HG03139 (cell line): Measurements from ENCODE around the gene AREL1.

Source experiments
- ATAC-seq: cut with Tn5 transposase; IDR thresholded peaks from one replicate; pipeline ENCODE4 v1.9.1; 2021; ENCODE audit not compliant: unreplicated experiment

The AREL1 gene

DNA sequence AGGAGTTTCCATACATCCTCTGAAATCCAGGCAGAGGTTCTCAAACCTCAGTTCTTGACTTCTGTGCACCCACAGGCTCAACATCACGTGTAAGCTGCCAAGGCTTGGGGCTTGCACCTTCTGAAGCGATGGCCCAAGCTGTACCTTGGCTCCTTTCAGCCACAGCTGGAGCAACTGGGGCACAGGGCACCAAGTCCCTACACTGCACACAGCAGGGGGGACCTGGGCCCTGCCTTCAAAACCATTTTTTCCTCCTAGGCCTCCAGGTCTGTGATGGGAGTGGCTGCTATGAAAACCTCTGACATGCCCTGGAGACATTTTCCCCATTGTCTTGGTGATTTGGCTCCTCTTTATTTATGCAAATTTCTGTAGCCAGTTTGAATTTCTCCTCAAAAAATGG, 10.6 kb downstream of the AREL1 start:
- ATAC-seq, result no peak

DNA sequence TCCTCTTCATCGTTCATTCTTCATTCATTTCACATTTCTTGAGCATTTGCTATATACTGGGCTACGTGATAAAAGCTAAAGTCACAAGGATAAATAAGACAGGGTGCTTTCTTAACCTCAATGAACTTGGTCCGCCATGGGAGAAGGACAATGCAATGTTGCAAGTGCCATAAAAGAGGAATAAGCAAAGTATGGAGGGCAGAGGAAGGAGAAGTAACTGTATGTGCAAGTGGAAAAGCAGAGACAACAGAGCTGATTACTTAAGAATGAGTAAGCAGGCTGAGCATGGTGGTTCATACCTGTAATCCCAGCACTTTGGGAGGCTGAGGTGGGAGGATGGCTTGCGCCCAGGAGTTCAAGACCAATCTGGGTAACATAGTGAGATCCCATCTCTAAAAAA, 14.4 kb downstream of the AREL1 start:
- ATAC-seq, result no peak

DNA sequence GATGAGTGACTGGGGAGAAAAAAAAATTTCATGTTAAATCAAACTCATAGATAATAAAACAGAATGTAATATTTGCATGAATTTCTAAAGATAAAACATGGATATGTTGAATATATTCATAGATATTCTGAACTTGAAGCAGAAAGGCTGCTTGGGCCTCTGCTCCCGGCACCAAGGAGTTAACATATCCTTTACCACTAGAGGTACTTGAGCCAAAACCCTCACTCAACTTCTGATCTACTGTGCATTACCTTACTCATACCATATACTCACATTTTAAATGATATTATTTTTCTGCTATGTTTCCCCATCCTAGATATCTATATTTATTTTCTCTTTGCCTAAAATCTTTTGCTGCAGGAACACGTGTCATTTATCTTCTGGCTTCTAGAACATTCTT, 14.9 kb downstream of the AREL1 start:
- ATAC-seq, result no peak

DNA sequence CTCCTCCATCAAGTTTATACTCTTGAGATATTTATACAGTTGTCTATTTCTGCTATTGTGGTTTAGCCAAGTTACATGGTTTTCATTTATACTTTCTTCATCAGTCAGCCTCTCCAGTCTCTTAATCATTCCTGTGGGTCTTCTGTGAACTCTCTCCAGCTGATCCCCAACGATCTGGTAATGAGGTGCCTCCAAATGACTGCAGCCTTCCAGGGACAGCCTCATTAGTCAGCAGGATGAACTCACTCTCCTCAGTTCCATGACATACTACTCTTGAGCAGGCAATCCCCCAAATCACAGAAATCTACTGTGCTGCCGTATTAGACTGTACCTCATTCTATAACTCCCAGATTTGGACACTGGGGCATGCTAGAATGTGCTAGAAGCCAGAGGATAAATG, 15.3 kb downstream of the AREL1 start:
- ATAC-seq, result no peak

DNA sequence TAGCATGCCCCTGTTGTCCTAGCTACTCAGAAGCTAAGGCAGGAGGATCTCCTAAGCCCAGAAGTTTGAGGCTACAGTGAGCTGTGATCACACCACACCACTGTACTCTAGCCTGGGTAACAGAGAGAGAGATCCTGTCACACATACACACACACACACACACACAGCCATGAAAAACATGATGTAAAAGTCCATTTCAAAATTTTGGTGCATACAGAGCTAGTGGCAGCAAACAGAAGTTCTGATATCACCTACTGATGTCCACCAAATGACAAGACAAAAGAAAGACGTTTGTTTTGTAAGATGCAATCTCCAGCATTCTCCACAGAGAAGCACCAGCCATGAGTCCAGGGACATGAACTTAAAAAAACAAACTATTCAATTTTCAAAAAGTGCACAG, 15.9 kb downstream of the AREL1 start:
- ATAC-seq, result no peak

DNA sequence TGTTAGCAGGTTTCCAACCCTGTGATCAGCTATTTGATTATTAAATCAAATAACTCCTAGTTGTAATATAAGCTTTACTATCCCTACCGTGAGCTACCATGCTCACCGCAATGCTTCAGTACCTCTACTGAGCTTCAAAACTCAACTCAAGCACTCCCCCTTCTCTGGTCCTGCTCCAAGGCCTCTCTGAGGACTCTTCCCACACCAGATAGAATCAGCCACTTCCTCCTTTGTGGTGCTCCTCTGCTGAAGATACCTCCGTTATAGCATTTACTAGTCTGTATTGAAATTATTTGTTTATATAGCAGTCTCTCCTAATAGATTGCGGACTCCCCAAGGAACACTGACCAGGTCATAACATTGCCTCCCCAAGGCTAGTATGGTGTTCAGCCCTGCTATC, 17.5 kb downstream of the AREL1 start:
- no peak for ATAC-seq

DNA sequence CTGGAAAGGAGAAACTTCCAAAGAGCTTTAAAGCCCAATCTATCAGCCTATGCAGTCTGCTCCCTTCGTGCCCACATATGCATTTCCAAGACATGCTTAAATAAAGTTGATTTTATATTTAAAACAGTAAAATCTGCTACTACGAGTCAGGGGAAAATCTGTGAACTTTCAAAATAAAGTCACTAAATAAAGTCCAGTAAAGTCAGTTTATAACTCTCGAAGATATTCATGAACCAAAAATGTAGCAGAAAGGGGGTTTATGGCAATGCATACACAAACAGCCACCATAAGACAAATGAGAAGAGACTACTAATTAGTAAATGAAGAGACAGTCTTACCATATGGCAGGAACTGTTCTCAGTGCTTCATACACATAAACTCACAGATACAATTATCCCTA, 19.7 kb downstream of the AREL1 start:
- ATAC-seq, result no peak

DNA sequence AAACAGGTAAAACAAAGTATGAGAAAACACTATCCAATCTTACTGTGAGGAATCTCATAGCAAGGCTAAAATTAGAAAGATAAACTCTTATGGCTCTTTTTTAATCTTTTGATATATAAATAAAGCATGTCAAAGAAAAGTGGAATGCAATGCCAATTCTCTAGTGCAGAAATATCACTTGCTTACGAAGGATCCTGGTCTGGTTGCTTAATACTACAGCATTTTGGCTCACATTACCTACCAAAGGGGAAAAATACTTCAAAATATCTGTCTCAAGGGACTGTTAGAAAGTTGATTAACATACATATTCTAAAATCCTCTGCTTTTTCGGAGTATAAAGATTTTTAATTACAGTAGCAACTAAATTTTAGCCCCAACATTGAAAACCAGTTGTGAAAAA, 21.4 kb downstream of the AREL1 start:
- no peak for ATAC-seq

DNA sequence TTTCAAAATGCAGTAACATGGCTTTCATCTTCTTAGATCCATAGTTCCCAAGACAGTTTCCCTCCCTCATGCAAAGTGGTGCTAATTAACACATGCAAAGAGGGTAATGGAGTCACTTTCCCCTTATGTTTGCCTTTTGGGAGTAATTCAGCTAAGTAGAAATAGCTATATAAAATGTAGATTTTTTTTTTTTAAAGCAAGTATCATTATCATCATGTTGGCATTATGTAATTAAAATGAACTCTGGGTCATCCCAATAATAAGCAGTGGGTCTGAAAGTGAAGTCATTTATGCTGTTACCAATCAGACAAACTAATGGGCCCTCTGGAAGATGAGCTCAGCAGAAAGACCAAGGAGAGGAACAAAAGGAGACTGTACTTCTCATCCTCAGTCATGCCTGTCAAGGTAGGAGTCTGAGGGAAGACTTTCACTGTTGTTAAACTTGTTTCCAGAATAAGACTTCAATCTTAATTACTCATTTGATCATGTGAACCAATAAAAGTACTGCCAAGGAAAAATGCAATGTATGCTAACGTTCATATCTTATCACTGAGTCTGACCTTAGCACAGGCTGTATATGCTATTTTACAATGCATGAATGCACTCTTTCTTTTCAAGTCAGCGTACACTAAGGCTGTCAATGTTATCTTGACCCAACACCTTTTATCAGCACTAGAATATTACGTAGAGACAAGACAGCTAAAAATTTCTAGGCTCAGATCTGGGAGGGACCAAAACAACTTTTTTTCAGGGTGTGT, 26.8 kb downstream of the AREL1 start:
- no peak for ATAC-seq

DNA sequence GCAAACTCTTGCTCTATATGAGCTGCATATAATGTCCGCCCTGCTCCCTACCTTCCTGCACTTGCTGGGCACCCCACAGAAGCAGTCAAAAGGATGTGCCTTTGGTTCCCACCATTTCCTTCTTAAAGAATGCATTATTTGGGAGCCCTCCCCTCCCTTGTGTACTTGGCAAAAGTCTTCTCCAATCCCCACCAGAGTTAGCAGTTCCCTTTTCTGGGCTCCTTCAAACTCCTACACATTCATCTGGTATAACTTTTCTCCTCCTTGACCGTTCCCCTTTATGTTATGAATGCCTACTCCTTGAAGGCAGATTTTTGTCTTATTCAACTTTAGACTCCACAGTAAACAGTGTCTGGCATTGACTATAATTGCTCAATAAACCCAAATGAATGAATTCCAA, 27.8 kb downstream of the AREL1 start:
- no peak for ATAC-seq

DNA sequence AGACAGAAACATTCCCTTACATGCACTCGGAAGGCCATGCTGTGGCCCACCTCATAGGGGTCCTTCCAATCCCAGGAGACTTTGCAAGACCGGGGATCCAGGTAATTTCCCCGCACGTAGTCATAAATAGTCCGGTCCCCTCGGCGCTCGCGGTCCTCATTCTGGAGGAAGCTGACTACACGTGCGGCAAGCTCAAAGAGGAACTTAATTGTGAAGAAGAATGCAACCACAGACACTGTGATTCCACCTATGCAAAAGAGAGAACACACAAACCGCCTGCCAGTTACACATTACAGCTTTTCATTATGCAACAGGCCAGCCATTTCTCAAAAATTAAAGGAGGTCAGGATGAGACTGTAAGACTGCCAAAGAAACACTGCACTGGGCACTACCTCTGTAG, 28.4 kb downstream of the AREL1 start:
- ATAC-seq, result no peak

DNA sequence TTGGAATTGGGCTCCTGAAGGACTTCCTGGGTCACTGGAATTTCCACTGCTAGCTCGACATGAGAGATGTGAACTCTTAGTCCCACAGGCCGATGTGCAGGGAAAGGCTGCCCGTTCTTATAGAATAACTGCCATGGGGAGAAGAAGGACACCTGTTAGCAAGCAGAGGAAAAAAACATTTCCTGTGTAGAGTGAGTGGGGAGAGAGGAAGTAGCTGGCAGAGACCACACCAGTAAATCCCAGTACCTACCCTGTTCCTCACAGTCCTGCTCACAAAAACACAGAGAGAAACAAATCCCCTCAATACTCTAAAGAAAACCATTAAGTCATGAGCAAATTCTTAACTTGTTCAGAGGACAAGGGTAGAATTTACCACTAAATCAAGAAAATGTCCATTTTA, 29.5 kb downstream of the AREL1 start:
- ATAC-seq, result no peak

DNA sequence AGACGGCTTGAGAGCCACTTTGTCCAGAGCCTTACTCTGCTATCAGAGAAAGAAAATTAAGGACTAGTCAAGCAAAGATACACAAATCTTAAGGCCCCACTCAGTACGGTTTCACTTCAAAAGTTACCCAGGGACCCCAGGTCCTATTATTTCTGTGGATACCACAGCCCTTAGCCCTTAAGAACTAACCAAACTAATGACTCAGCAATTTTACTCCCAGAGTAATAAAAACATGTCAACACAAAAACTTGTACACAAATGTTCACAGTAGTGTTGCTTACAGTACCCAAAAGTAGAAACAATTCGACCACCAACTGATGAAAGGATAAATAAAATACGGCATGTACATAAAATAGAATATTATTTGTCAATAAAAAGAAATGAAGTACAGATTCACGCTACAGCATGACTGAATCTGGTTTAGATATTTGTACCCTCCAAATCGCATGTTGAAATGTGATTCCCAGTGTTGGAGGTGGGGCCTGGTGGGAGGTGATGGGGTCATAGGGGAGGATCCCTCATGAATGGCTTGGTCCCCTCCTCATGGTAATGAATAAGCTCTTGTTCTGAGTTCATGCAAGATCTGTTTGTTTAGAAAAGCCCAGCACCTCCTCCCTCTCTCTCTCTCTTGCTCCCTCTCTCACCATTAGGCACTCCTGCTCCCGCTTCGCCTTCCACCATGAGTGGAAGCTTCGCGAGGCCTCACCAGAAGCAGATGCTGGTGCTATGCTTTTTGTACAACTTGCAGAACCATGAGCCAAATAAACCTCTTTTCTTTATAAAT, 30.5 kb downstream of the AREL1 start:
- no peak for ATAC-seq

DNA sequence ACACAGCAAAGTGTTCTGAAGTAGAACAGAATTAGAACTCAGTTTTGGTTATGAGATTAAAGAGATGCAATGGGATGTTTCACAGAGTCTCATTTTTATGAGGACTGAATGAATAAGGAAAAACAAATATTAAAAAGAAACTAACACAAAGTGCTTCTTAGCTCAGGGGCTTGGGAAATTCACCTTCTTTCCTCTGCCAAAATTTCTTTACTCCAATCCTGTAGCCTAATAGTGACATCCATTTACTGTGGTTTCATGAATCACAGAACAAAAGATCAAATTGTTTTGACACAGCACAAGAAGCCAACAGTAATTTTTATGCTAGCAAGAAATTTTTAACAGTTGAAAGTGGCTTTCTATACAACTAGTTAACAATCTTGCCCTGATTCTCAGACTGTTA, 37.7 kb downstream of the AREL1 start:
- no peak for ATAC-seq

DNA sequence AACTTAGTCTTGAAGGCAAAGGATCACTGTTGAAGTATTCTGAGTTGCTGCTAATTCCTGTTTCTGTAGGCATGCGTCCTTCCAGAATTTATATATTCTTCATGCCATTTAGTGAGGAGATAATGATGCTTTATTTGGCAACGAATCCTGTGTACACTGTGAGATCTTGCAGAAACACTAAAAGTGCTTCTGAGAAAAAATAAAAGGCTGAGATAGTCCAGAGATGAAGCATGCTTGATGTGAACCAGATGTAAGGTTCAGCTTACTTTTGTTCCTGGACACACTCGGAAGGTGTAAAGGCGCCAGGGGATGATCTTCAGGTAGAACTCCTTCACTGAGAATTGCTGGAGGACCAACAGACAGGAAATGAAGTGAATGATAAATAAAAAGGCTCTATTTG, 39.1 kb downstream of the AREL1 start:
- no peak for ATAC-seq

DNA sequence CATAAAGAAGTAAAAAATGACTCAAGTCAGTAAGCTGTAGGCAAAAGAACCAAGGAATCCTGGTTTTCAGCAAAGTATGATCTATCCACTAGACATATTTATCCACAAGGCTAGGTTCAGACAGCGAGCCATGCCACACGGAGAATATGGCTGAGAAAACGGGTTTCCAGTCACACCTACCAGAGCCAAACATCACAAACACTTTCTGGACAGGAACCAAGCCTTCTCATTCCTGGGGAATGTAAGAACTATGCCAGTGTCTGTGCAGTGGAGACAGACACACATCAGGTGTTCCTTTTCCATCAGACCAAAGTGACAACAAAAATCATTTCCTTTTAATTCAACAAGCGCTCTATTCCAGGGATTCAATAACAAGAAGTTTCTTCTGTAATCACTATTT, 41.1 kb downstream of the AREL1 start:
- no peak for ATAC-seq

DNA sequence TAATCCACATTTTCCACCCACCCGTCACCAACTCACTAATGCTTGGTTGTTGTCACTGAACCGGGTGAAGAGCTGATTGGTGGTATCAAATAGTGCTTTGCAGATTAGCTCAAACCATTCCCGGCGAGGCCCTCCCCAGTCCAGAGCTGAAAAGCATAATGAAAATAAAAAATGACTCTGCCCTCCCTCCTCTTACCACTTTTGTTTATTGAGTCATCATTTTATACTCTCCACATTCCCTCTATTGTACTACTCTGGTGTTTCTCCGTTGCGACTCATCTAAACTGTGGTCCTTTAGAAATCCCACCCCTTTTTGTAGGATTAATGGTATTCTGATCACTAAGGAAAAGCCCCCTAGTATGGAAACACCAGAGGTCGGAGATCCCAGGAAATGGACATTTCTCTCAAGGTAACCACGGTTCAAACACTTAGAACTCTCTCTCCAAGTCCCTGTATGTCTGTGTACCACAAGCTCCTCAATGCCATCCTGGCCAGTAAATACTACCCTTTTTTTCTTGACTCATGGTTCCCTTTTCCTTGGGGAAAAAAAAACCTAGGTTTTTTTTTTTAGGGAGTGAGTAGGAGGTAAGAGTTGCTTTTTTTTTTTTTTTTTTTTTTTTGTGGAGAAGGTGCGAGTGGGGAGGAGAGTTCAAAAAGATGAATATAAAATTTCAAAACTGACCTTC, 42.0 kb downstream of the AREL1 start:
- no peak for ATAC-seq

DNA sequence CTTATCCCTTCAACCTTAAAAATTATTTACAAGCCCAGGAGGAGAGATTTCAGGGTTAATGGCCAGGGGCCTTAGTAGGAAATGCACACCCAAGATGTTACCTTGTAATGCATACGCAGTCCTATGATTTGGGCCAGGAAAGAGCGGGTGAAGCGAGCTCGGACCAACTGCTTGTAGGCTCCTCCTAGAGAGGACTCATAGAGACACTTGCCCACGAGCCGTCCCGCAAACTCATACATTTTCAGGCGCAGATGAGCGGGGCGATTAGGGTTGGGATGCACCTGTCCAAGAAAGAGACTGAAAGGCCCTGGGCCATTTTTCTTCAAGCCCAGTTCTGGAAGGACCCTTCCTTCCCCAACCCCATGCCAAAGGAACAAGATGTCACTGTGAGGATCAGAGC, 43.0 kb downstream of the AREL1 start:
- no peak for ATAC-seq

DNA sequence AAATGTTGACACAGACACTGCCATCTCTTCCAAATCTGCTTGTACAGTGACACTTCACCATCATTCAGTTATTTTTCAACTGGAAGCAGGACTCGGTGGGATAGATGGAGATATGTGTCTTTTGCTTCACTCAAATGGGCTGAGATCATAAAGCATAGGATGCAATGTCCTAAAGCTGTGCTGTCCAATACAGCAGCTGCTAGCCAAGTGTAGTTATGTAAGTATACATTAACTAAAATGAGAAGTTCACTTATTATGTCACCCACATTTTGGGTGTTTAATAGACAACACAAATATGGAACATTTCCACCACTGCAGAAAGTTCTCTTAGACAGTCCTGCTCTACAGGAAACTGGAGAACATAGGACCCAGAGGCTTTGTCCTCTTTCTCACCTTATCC, 43.6 kb downstream of the AREL1 start:
- ATAC-seq, result no peak

DNA sequence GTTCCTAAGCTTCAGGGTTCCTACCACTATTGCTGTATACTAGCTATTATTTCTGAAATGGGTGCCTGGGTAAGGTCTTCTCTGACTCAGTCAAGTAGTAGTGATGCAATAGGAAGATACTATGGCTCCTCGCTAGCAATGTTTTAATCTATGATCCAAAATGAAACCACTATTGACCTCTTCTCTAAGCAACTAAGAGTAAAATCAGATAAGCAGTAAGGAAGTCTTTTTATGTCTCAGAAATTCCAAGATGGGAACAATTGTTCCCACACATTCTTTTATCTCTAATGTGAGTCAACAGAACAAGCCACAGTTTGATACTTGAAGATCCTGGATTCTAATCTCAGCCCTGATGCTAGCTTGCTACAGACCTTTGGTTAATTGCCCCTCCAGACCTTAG, 45.1 kb downstream of the AREL1 start:
- ATAC-seq, result no peak

DNA sequence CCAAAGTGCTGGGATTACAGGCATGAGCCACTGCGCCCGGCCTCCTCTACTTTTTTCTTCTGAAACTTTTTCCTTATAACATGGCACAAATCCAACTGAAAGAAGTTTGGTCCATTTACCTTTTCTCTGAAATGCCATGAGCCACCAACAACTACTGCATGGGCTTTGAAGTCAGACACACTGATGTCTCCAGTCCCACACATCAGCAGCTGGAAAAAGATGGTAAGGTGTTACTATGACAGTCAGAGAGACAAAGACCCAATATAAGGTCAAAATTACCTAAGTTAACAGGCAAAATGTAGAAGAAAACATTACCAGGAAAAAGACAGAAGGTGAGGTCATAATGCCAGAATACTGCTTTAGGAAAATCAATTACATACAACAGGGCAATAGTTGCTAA, 48.2 kb downstream of the AREL1 start:
- no peak for ATAC-seq

DNA sequence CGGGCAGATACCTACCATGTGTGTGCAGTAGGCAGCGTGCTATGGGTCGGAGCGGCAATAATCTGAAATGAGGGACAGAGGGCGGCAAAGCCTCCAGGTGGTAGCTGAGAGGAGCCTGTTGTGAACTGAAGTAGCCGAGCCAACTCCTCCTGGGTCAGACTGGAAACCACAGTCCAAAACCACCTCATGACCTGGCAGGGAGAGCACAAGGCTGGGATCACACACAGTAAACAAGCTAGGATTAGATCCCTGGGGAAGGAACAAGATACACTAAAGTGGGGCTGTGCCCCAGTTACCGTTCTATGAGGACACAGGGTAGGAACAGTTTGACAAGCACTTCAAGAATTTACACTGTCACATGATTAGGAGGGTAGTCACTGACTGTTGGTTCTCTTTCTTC, 49.0 kb downstream of the AREL1 start:
- ATAC-seq, result no peak
